TTC549 (cell line): Measurements from ENCODE around the gene QPRT.
"Not testable (repeated sequence)": the region's sequence is repeated elsewhere in the genome, so short reads cannot be mapped to it uniquely, and the experiment has no call there.

Experiments used
- FAIRE-seq: peaks from 2 replicates; lab custom pipeline; 2012; peaks lifted over from hg19 to GRCh38; lab: Jason Lieb, UNC

QPRT gene

GRCh38 chr16:29678691-29679267, at the start of gene QPRT:
QPRT (plus strand) TSS chr16:29679180; CDS start chr16:29679198, 18 bp downstream.
- no peak for FAIRE-seq

GRCh38 chr16:29629318-29629717, 49.7 kb upstream of the QPRT start:
- not testable (repeated sequence) for FAIRE-seq

- FAIRE-seq, result not testable (repeated sequence)
Measured at GRCh38 chr16:29631658-29632057, 47.3 kb upstream of the QPRT start.

GRCh38 chr16:29635902-29636301, 43.1 kb upstream of the QPRT start:
- not testable (repeated sequence) for FAIRE-seq

- FAIRE-seq, result not testable (repeated sequence)
Measured at GRCh38 chr16:29636368-29636767, 42.6 kb upstream of the QPRT start.

- not testable (repeated sequence) for FAIRE-seq
Measured at GRCh38 chr16:29638751-29639150, 40.2 kb upstream of the QPRT start.

- FAIRE-seq, result no peak
Measured at GRCh38 chr16:29641561-29641960, 37.4 kb upstream of the QPRT start.

GRCh38 chr16:29643596-29643995, 35.4 kb upstream of the QPRT start:
- no peak for FAIRE-seq

GRCh38 chr16:29644338-29644857, 34.6 kb upstream of the QPRT start:
- no peak for FAIRE-seq

- no peak for FAIRE-seq
Measured at GRCh38 chr16:29644973-29645693, 33.8 kb upstream of the QPRT start.

GRCh38 chr16:29645694-29646187, 33.2 kb upstream of the QPRT start:
- no peak for FAIRE-seq

- FAIRE-seq, result no peak
Measured at GRCh38 chr16:29646947-29647346, 32.0 kb upstream of the QPRT start.

GRCh38 chr16:29649588-29650494, 29.1 kb upstream of the QPRT start:
- no peak for FAIRE-seq

GRCh38 chr16:29650771-29651170, 28.2 kb upstream of the QPRT start:
- no peak for FAIRE-seq

GRCh38 chr16:29651774-29652349, 27.1 kb upstream of the QPRT start:
- FAIRE-seq, result no peak

- FAIRE-seq, result no peak
Measured at GRCh38 chr16:29653471-29653870, 25.5 kb upstream of the QPRT start.

- not testable (repeated sequence) for FAIRE-seq
Measured at GRCh38 chr16:29653890-29654289, 25.1 kb upstream of the QPRT start.

GRCh38 chr16:29656688-29657523, 22.1 kb upstream of the QPRT start:
- FAIRE-seq, result no peak

GRCh38 chr16:29658705-29659104, 20.3 kb upstream of the QPRT start:
- FAIRE-seq, result no peak

GRCh38 chr16:29662000-29662728, 16.8 kb upstream of the QPRT start:
- FAIRE-seq, result no peak

- no peak for FAIRE-seq
Measured at GRCh38 chr16:29662729-29663015, 16.3 kb upstream of the QPRT start.
